ENCODE results near the gene SLC27A5.

DNA sequence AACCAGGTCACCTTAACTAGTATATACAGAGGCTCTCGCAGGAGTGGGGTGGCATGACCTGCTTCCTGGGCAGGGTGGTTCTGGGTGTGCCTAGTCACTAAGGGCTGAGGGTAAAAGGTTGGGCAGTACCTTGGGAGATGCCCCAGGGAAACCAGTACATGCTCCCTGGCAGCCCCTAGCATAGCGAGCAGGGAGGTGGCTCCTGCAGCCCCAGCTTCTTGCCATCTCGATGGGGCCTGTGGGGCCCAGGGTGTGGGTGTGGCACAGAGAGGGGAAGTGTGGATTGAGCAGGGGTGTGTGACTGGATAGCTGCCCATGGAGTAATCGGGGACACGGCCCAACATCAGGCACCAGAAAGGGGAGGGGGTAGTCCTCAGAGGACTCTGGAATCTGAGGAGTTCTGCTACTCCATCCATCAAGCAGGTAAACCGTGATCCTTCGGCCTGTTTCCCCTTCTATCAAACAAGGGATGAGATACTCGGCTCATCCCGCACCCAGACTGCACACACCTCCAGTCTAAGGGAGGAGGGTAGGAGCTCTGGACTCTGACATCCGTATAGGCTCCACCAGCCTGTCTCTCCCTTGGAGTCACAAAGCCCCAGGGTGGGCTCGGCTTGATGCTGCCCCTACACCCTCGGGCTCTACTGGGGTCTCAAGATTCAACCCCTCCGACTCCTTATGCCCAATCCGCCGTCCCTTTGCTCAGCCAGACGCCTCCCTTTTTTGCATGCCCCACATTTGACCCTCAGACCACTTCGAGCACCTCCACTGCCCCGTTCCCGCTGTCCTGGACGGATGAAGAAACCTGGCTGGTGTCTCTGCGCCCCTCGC is 6.7 kb upstream of the SLC27A5 start:
- no peak for TF ChIP-seq POLR2A (IDR thresholded peaks at IDR 0.05)
- TF ChIP-seq, protein P1, sequence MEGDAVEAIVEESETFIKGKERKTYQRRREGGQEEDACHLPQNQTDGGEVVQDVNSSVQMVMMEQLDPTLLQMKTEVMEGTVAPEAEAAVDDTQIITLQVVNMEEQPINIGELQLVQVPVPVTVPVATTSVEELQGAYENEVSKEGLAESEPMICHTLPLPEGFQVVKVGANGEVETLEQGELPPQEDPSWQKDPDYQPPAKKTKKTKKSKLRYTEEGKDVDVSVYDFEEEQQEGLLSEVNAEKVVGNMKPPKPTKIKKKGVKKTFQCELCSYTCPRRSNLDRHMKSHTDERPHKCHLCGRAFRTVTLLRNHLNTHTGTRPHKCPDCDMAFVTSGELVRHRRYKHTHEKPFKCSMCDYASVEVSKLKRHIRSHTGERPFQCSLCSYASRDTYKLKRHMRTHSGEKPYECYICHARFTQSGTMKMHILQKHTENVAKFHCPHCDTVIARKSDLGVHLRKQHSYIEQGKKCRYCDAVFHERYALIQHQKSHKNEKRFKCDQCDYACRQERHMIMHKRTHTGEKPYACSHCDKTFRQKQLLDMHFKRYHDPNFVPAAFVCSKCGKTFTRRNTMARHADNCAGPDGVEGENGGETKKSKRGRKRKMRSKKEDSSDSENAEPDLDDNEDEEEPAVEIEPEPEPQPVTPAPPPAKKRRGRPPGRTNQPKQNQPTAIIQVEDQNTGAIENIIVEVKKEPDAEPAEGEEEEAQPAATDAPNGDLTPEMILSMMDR (IDR thresholded peaks at IDR 0.05), result peak in 1 of 12 donors; percentile 58

Measured in heart left ventricle (tissue), 13 donors.